Brain microvascular endothelial cell (primary cell): Measurements from ENCODE around the gene CHIC1.

Experiments used
- DNase-seq: peaks from one replicate; pipeline ENCODE4 v3.0.0-alpha.2; 2020
- H3K27ac ChIP-seq: fragments of 250-450 bp; sonication (Bioruptor Pico); 2 replicates; pipeline ENCODE4 v1.5.1; 2020; ENCODE audit warnings: mild to moderate bottlenecking, moderate library complexity
- H3K27me3 ChIP-seq: fragments of 250-450 bp; sonication (Bioruptor Pico); replicated peaks from 2 replicates; pipeline ENCODE4 v1.5.1; 2020; ENCODE audit warnings: mild to moderate bottlenecking
- H3K36me3 ChIP-seq: fragments of 250-450 bp; sonication (Bioruptor Pico); replicated peaks from 2 replicates; pipeline ENCODE4 v1.5.1; 2020; ENCODE audit warnings: mild to moderate bottlenecking
- H3K4me3 ChIP-seq: 2 replicates; pipeline ENCODE4 v1.5.1; 2011; ENCODE audit warnings: low read depth, mild to moderate bottlenecking, control low read depth, low read length, moderate library complexity
- CTCF ChIP-seq: IDR thresholded peaks from 2 replicates; pipeline ENCODE4 v1.5.1; 2011; ENCODE audit warnings: low read depth, mild to moderate bottlenecking, moderate library complexity, low read length, control low read depth, inconsistent platforms; ENCODE audit errors: missing control alignments
- in situ Hi-C: cut with HindIII; loops from 2 replicates; pipeline ENCODE4 v1.10.0; 2017; ENCODE audit warnings: low sequenced_read_pairs, low pct_ligation_motif_present

Gene CHIC1

GRCh38 chrX:73728602-73729001, 165.6 kb downstream of the CHIC1 start:
- no peak overlapping the region for H3K4me3 ChIP-seq
- no peak overlapping the region for H3K27ac ChIP-seq
- in situ Hi-C loops: no loop called here
- no peaks in the 10 kb centered on the region for H3K36me3 ChIP-seq
- no peak for TF ChIP-seq CTCF
- H3K27me3 ChIP-seq: no peaks in the 10 kb centered on the region
- DNase-seq: no peak
